HFFc6 (cell line): ENCODE measurements around the gene PLD3. TPM values are rescaled to one million over a fixed set of nuclear protein-coding genes. Genes with fewer than 3 reads are reported as not detected.
"Not testable (repeated sequence)": the region's sequence is repeated elsewhere in the genome, so short reads cannot be mapped to it uniquely, and the experiment has no call there.

ENCODE experiments used
- DNase-seq: peaks from one replicate; pipeline ENCODE4 v3.0.0-alpha.2; 2018
- H3K27ac Mint-ChIP-seq: 2 replicates; pipeline ENCODE4 v1.8.0; 2020; ENCODE audit warnings: mild to moderate bottlenecking, mixed read lengths
- H3K27me3 Mint-ChIP-seq: 2 replicates; pipeline ENCODE4 v1.8.0; 2021; ENCODE audit warnings: mild to moderate bottlenecking, moderate library complexity, mixed read lengths; ENCODE audit not compliant: insufficient read depth
- H3K36me3 Mint-ChIP-seq: 2 replicates; pipeline ENCODE4 v1.8.0; 2021; ENCODE audit warnings: low read depth, mixed read lengths
- H3K4me1 Mint-ChIP-seq: 2 replicates; pipeline ENCODE4 v1.8.0; 2020; ENCODE audit warnings: low read depth, mixed read lengths
- H3K4me3 Mint-ChIP-seq: 2 replicates; pipeline ENCODE4 v1.8.0; 2020; ENCODE audit warnings: mild to moderate bottlenecking, moderate library complexity, mixed read lengths
- H3K9me3 Mint-ChIP-seq: 2 replicates; pipeline ENCODE4 v1.8.0; 2020; ENCODE audit warnings: mild to moderate bottlenecking, mixed read lengths
- total RNA-seq, 6 experiments: library from RNA; stranded (reverse); fragmentation: NEBNext Ultra II Directional; extraction: Animal tissue kit (Norgen Biotek cat#: 25700); gene quantifications; 2 replicates in 1 of 6; 3 replicates in 5 of 6; pipeline ENCODE4 v1.2.3, GENCODE V29; 2021
- TF ChIP-seq, protein P1 (sequence below): fragments of 200-600 bp; sonication (generic); IDR thresholded peaks from 2 replicates; pipeline ENCODE4 v1.5.0; 2021; ENCODE audit warnings: antibody characterized with exemption, mild to moderate bottlenecking

The PLD3 gene
- total RNA-seq, 6 experiments from 2014 or later: 141 to 211 (median 152) TPM

- TF ChIP-seq, protein P1, sequence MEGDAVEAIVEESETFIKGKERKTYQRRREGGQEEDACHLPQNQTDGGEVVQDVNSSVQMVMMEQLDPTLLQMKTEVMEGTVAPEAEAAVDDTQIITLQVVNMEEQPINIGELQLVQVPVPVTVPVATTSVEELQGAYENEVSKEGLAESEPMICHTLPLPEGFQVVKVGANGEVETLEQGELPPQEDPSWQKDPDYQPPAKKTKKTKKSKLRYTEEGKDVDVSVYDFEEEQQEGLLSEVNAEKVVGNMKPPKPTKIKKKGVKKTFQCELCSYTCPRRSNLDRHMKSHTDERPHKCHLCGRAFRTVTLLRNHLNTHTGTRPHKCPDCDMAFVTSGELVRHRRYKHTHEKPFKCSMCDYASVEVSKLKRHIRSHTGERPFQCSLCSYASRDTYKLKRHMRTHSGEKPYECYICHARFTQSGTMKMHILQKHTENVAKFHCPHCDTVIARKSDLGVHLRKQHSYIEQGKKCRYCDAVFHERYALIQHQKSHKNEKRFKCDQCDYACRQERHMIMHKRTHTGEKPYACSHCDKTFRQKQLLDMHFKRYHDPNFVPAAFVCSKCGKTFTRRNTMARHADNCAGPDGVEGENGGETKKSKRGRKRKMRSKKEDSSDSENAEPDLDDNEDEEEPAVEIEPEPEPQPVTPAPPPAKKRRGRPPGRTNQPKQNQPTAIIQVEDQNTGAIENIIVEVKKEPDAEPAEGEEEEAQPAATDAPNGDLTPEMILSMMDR: no peak
- no peak for DNase-seq
Observed at GRCh38 chr19:40369797-40370196, 21.3 kb downstream of the PLD3 start.

GRCh38 chr19:40370253-40370652 is 21.8 kb downstream of the PLD3 start:
- H3K27ac Mint-ChIP-seq, H3K27me3 Mint-ChIP-seq, H3K9me3 Mint-ChIP-seq, DNase-seq, H3K4me1 Mint-ChIP-seq, H3K4me3 Mint-ChIP-seq: not testable (repeated sequence)
- peaks cover 13% of the 10 kb centered on the region; the same call in 1 of the 2 replicates for H3K36me3 Mint-ChIP-seq

More at GRCh38 chr19:40369797-40370196, 21.3 kb downstream of the PLD3 start:
- no peaks in the 10 kb centered on the region; the same call in none of the 2 replicates for H3K27me3 Mint-ChIP-seq
- no peak overlapping the region for H3K27ac Mint-ChIP-seq
- H3K4me1 Mint-ChIP-seq: peaks cover 8% of the 10 kb centered on the region
- no peak overlapping the region for H3K4me3 Mint-ChIP-seq
- H3K9me3 Mint-ChIP-seq: no peaks in the 10 kb centered on the region
- H3K36me3 Mint-ChIP-seq: peaks cover 11% of the 10 kb centered on the region; the same call in 1 of the 2 replicates

DNA sequence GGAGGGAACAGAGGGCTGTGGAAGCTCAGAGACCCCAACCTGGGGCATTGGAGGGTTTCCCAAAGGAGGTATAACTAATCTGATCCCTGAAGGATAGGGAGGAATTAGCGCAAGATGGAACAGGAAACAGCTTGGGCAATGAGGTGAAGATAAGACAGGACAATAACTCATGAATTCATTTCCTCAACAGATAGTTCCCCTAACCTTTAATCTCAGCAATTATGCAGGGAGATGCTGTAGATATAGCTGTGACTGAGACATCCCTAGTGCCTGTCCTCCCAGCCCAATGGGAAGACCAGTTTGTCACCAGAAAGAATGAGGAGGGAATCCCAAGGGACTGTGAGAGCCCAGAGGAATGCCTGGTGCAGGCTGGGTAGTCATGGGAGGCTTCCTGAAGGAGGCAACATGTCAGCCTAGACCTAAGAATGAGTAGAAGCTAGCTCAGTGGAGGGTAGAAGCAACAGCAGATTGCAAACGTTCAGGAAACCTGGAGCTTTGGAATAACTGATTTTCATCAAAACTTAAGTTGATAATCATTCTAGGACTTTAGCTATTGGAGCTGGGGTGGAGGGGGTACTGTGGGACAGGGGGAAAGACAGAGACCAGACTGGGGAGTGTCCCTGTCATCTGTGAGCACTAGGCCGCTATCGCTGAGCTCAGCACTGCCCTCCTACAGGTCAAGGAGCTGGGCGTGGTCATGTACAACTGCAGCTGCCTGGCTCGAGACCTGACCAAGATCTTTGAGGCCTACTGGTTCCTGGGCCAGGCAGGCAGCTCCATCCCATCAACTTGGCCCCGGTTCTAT is 22.7 kb downstream of the PLD3 start:
- TF ChIP-seq, protein P1: no peak
- H3K27ac Mint-ChIP-seq: no peak overlapping the region
- H3K9me3 Mint-ChIP-seq: no peaks in the 10 kb centered on the region
- no peaks in the 10 kb centered on the region for H3K4me1 Mint-ChIP-seq
- peaks cover 13% of the 10 kb centered on the region; the same call in 1 of the 2 replicates for H3K36me3 Mint-ChIP-seq
- H3K4me3 Mint-ChIP-seq: no peak overlapping the region
- no peaks in the 10 kb centered on the region; the same call in none of the 2 replicates for H3K27me3 Mint-ChIP-seq
- no peak for DNase-seq

DNA sequence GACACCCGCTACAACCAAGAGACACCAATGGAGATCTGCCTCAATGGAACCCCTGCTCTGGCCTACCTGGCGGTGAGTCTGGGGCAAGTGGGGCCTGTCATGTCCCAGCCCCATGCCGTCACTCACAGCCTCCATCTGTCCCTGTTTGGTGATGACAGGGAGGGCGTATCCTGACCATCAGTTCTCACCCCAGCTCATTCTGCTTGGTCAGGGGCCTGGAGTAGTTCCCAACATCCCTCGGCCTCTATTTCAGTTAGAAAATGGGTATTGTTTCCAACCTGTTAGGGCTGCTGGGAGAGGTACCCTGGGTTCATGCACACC is 23.3 kb downstream of the PLD3 start:
- TF ChIP-seq, protein P1: no peak
- Mint-ChIP-seq H3K4me3 (no peak overlapping the region), H3K36me3 (peaks cover 12% of the 10 kb centered on the region; the same call in 1 of the 2 replicates), H3K9me3 (no peaks in the 10 kb centered on the region), H3K27me3 (no peaks in the 10 kb centered on the region; the same call in none of the 2 replicates), H3K27ac (no peak overlapping the region), H3K4me1 (no peaks in the 10 kb centered on the region)
- no peak for DNase-seq

GRCh38 chr19:40374084-40374483 is 25.6 kb downstream of the PLD3 start:
- no peak overlapping the region for H3K4me3 Mint-ChIP-seq
- TF ChIP-seq, protein P1: no peak
- no peak for DNase-seq
- no peaks in the 10 kb centered on the region for H3K4me1 Mint-ChIP-seq
- H3K36me3 Mint-ChIP-seq: peaks cover 7% of the 10 kb centered on the region; the same call in 1 of the 2 replicates
- no peaks in the 10 kb centered on the region for H3K9me3 Mint-ChIP-seq
- no peak overlapping the region for H3K27ac Mint-ChIP-seq
- H3K27me3 Mint-ChIP-seq: no peaks in the 10 kb centered on the region; the same call in none of the 2 replicates

GRCh38 chr19:40376286-40376862 is 27.9 kb downstream of the PLD3 start:
- TF ChIP-seq, protein P1: no peak
- no peak for DNase-seq
- Mint-ChIP-seq H3K27ac (no peak overlapping the region), H3K27me3 (no peaks in the 10 kb centered on the region; the same call in 1 of the 2 replicates), H3K4me3 (no peak overlapping the region), H3K4me1 (no peaks in the 10 kb centered on the region), H3K9me3 (no peaks in the 10 kb centered on the region), H3K36me3 (0 out of 2 replicates have a peak, but pooled peaks cover 7% of the 10 kb centered on the region)
